AG10803 (cell line): Measurements from ENCODE around the gene BPI.
"Not testable (repeated sequence)": the region's sequence is repeated elsewhere in the genome, so short reads cannot be mapped to it uniquely, and the experiment has no call there.

Source experiments
- DNase-seq: peaks from one replicate; pipeline ENCODE4 v3.0.0; 2010; ENCODE audit warnings: low read depth
- H3K4me3 ChIP-seq: 2 replicates; pipeline ENCODE4 v1.5.1; 2011; ENCODE audit warnings: mild to moderate bottlenecking, low read length, control low read depth
- TF ChIP-seq, protein P1 (sequence below): conservative IDR thresholded peaks from 2 replicates; pipeline ENCODE4 v1.5.1; 2011; ENCODE audit warnings: mild to moderate bottlenecking, low read length, control low read depth, inconsistent platforms

Gene BPI

DNA sequence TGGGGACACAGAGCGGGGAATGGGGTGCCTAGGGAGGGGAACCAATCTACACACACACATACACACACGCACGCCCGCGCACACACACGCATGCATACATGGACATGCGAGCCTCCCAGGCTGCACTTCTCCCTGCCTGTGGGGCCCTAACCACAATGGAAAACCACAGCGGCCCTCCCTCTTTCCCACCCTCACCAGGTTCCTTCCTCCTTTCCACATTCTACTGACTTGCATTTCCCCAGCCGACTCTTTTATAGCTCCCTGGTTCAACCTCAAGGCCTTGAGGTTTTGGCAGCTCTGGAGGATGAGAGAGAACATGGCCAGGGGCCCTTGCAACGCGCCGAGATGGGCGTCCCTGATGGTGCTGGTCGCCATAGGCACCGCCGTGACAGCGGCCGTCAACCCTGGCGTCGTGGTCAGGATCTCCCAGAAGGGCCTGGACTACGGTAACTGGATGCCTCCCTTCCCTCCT is at the start of gene BPI:
Gene BPI, plus strand, starts transcription at position 249 of the 472 bp plus-strand sequence. Its CDS starts 68 bp downstream, at position 317.
- DNase-seq, result peak; percentile 13
- no peak within 1 kb of the TSS for H3K4me3 ChIP-seq
- TF ChIP-seq, protein P1, sequence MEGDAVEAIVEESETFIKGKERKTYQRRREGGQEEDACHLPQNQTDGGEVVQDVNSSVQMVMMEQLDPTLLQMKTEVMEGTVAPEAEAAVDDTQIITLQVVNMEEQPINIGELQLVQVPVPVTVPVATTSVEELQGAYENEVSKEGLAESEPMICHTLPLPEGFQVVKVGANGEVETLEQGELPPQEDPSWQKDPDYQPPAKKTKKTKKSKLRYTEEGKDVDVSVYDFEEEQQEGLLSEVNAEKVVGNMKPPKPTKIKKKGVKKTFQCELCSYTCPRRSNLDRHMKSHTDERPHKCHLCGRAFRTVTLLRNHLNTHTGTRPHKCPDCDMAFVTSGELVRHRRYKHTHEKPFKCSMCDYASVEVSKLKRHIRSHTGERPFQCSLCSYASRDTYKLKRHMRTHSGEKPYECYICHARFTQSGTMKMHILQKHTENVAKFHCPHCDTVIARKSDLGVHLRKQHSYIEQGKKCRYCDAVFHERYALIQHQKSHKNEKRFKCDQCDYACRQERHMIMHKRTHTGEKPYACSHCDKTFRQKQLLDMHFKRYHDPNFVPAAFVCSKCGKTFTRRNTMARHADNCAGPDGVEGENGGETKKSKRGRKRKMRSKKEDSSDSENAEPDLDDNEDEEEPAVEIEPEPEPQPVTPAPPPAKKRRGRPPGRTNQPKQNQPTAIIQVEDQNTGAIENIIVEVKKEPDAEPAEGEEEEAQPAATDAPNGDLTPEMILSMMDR, result no peak

DNA sequence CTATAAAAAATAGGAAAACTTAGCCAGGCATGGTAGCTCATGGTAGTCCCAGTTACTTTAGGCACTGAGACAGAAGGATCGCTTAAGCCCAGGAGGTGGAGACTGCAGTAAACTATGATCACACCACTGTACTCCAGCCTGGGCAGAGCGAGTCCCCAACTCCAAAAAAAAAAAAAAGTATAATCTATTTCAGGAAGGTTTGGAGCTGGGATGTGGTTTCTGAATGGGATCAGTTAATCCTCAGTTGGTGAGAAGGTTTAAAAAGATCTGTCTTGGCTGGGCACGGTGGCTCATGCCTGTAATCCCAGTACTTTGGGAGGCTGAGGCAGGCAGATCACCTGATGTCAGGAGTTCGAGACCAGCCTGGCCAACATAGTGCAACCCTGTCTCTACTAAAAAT is 49.3 kb upstream of the BPI start:
- DNase-seq, H3K4me3 ChIP-seq: not testable (repeated sequence)

DNA sequence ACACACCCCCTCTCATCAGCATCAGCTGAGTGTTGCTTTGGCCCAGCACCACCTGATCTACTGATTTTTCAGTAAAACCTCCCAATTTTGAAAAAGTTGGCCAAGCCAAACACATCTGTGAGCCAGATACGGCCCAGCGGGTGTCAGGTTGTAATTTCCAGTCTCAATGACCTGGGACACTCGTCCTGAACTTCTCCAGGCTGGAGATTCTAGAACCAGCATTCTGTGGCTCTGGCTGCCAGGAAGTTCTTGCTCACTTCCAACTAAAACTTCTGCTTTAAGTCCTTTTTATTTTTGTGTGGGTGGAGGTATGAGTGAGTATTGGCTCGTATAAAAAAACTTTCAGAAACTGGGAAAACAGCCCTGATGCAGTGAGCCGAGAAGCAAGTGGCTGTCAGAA is 48.6 kb upstream of the BPI start:
- DNase-seq, result peak; percentile 37

DNA sequence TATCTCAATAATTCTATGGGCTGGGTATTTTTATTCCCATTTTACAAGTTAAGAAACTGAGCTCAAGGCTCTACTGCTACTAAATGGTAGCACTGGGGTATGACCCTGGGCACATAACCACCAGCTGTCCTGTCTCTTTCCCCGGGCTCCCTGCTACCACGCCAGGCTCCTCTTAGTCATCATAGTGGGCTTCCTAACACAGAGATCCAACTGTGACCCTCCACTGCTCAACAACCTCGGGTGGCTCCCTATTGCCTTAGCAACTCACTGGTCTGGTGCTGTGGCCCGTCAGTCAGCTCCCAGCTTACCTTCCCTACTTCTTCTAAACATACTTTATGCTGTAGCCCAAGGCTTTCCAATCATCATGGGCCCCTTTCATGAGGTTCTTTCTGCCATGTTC is 47.9 kb upstream of the BPI start:
- TF ChIP-seq, protein P1, result no peak
- H3K4me3 ChIP-seq, result no peak overlapping the region
- DNase-seq, result no peak

More for the DNA sequence above, 48.6 kb upstream of the BPI start:
- H3K4me3 ChIP-seq, result no peak overlapping the region
- TF ChIP-seq, protein P1, result no peak

DNA sequence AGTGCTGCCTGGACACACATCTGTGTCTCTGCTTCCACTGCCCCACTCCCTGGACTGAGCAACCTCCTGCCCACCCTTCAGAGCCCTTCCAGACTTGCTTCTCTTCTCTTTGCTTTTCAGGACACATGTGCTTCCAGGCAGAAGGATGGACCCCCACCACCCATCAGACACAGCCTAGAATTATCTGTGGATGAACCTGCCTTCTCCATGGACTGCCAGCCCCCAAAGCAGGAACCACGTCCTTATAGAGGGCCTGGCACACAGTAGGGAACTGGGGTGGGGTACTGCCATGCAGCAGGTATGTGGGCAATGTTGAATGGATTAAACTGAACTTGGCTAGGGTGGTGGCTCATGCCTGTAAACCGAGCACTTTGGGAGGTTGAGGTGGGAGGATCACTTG is 47.0 kb upstream of the BPI start:
- TF ChIP-seq, protein P1, result no peak
- no peak for DNase-seq
- H3K4me3 ChIP-seq, result no peak overlapping the region

DNA sequence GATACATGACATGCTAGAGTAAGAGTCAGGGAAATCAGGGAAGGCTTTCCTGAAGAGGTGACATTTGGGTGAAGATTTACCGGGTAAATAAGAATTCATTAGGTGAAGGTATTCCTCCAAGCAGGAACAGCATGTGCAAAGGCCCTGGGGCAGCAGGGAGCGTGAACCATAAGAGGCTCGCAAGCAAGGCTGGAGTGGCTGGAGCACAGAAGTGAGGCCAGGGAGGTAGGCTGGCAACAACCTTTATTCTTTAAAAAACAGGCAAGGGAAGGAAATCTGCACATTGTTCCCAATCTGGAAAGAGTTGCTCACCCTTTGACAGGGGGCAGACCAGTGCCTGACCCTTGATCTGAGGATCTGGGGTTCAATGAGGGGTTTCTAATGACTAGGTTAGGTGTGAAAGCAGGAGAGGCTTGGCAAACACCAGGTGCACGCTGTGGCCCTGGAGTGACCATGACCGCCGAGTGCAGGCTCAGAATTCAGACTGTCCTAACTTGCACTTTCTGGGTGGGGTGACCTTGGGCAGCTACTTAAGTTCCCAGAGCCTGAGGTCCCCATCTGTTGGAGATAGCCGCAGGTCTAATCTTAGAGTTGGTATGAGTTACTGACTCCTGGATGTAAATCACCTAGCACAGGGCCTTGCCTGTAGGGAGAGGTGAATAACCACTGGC is 45.3 kb upstream of the BPI start:
- H3K4me3 ChIP-seq, result no peak overlapping the region
- TF ChIP-seq, protein P1, result no peak
- no peak for DNase-seq

DNA sequence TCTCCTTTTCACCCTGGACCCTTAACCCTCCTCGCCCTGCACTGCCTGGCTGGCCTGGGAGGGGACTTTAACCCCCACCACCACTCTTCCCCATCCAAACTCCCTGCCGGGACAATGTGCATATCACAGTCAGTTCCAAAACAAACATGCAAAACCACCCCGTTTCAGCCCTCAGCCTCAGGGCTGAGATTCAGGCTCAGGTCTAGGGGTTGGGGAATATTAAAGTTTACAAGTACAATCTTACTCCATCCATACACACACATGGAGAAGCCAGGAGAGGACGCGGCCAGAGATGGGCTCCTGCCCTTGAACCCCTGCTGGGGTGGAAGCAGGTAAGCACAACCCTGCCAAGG is 44.0 kb upstream of the BPI start:
- TF ChIP-seq, protein P1, result no peak
- H3K4me3 ChIP-seq, result peak overlapping the region; percentile 27
- no peak for DNase-seq
